ENCODE results near the gene PRRT1B.

- no peak for TF ChIP-seq CTCF (IDR thresholded peaks at IDR 0.05)
- no peak for TF ChIP-seq HOXA7 (CRISPR knock-in tag; IDR thresholded peaks at IDR 0.05)
- TF ChIP-seq MAX (IDR thresholded peaks at IDR 0.05), result no peak
- no peak for TF ChIP-seq MYC (IDR thresholded peaks at IDR 0.05; ENCODE audit: borderline replicate concordance, low read length)
- no peak for TF ChIP-seq ESRRA (IDR thresholded peaks at IDR 0.05; ENCODE audit: borderline replicate concordance, low read length)
- no peak for TF ChIP-seq JUN (IDR thresholded peaks at IDR 0.05)
Measured at GRCh38 chr9:131499254-131499767, 46.0 kb upstream of the PRRT1B start.
